ENCODE data around the gene SNRNP25.

The SNRNP25 gene

GRCh38 chr16:71540-72401 is 18.1 kb downstream of the SNRNP25 start:
- H3K36me3 ChIP-seq (ENCODE audit: insufficient read depth, low read length), result no peaks in the 10 kb centered on the region
- TF ChIP-seq EZH2 (IDR thresholded peaks at IDR 0.05; ENCODE audit: borderline replicate concordance, low read depth, low read length, severe bottlenecking) (no peak), CTCF (IDR thresholded peaks at IDR 0.05; ENCODE audit: borderline replicate concordance, extremely low read depth, low read length, poor library complexity, severe bottlenecking) (no peak)
- peaks cover 3% of the 10 kb centered on the region for H4K20me1 ChIP-seq (ENCODE audit: insufficient read depth, low read length)
- H3K9ac ChIP-seq (ENCODE audit: low read depth, low read length), result no peak overlapping the region
- H3K4me3 ChIP-seq (ENCODE audit: low read depth in 1 of 2, low read length in 2 of 2), result no peak overlapping the region
- H3K4me1 ChIP-seq (ENCODE audit: insufficient read depth, low read length), result peaks cover 14% of the 10 kb centered on the region
- H2AFZ ChIP-seq (ENCODE audit: low read depth, low read length), result no peak overlapping the region
- no peaks in the 10 kb centered on the region for H3K9me3 ChIP-seq (ENCODE audit: insufficient read depth, low read length, severe bottlenecking)
- H3K79me2 ChIP-seq (ENCODE audit: insufficient read depth, low read length), result no peaks in the 10 kb centered on the region
- no peak for DNase-seq
- no peak overlapping the region for H3K27ac ChIP-seq (ENCODE audit: low read length)
- no peak for ATAC-seq (ENCODE audit: insufficient read depth, low read depth)
- H3K27me3 ChIP-seq (ENCODE audit: insufficient read depth, low read length, poor library complexity), result no peaks in the 10 kb centered on the region
- H3K4me2 ChIP-seq (ENCODE audit: insufficient read depth, low read length), result no peak overlapping the region

GRCh38 chr16:72561-73548 is 19.2 kb downstream of the SNRNP25 start, which contains the start of gene RHBDF1:
RHBDF1 (minus strand) TSS chr16:72631; CDS start chr16:65015, 7,616 bp downstream.
- Histone ChIP-seq H2AFZ (ENCODE audit: low read depth, low read length) (no peak within 1 kb of the TSS), H3K9ac (ENCODE audit: low read depth, low read length) (no peak within 1 kb of the TSS), H3K79me2 (ENCODE audit: insufficient read depth, low read length) (no peaks in the 10 kb centered on the region), H3K4me1 (ENCODE audit: insufficient read depth, low read length) (peaks cover 25% of the 10 kb centered on the region), H3K27me3 (ENCODE audit: insufficient read depth, low read length, poor library complexity) (no peaks in the 10 kb centered on the region), H3K4me3 (ENCODE audit: low read depth in 1 of 2, low read length in 2 of 2) (no peak within 1 kb of the TSS), H4K20me1 (ENCODE audit: insufficient read depth, low read length) (no peaks in the 10 kb centered on the region; the same call in none of the 2 replicates), H3K27ac (ENCODE audit: low read length) (no peak within 1 kb of the TSS), H3K36me3 (ENCODE audit: insufficient read depth, low read length) (no peaks in the 10 kb centered on the region), H3K4me2 (ENCODE audit: insufficient read depth, low read length) (no peak within 1 kb of the TSS), H3K9me3 (ENCODE audit: insufficient read depth, low read length, severe bottlenecking) (no peaks in the 10 kb centered on the region)
- ATAC-seq (ENCODE audit: insufficient read depth, low read depth) (no peak), DNase-seq (no peak)
- TF ChIP-seq CTCF (IDR thresholded peaks at IDR 0.05; ENCODE audit: borderline replicate concordance, extremely low read depth, low read length, poor library complexity, severe bottlenecking), result no peak
- TF ChIP-seq EZH2 (IDR thresholded peaks at IDR 0.05; ENCODE audit: borderline replicate concordance, low read depth, low read length, severe bottlenecking), result no peak

- TF ChIP-seq EZH2 (IDR thresholded peaks at IDR 0.05; ENCODE audit: borderline replicate concordance, low read depth, low read length, severe bottlenecking), result no peak
- no peak for TF ChIP-seq CTCF (IDR thresholded peaks at IDR 0.05; ENCODE audit: borderline replicate concordance, extremely low read depth, low read length, poor library complexity, severe bottlenecking)
- DNase-seq, result no peak
- no peaks in the 10 kb centered on the region for H3K9me3 ChIP-seq (ENCODE audit: insufficient read depth, low read length, severe bottlenecking)
- peaks cover 2% of the 10 kb centered on the region; the same call in 1 of the 2 replicates for H3K36me3 ChIP-seq (ENCODE audit: insufficient read depth, low read length)
- H3K9ac ChIP-seq (ENCODE audit: low read depth, low read length), result no peak overlapping the region
- H3K4me1 ChIP-seq (ENCODE audit: insufficient read depth, low read length), result peaks cover 34% of the 10 kb centered on the region
- ATAC-seq (ENCODE audit: insufficient read depth, low read depth), result no peak
- peaks cover 9% of the 10 kb centered on the region; the same call in 1 of the 2 replicates for H3K79me2 ChIP-seq (ENCODE audit: insufficient read depth, low read length)
- no peaks in the 10 kb centered on the region for H3K27me3 ChIP-seq (ENCODE audit: insufficient read depth, low read length, poor library complexity)
- H4K20me1 ChIP-seq (ENCODE audit: insufficient read depth, low read length), result peaks cover 3% of the 10 kb centered on the region
- no peak overlapping the region for H3K4me2 ChIP-seq (ENCODE audit: insufficient read depth, low read length)
- no peak overlapping the region for H2AFZ ChIP-seq (ENCODE audit: low read depth, low read length)
- no peak overlapping the region for H3K4me3 ChIP-seq (ENCODE audit: low read depth in 1 of 2, low read length in 2 of 2)
- no peak overlapping the region for H3K27ac ChIP-seq (ENCODE audit: low read length)
Measured at GRCh38 chr16:74051-74746, 20.6 kb downstream of the SNRNP25 start.
